Type B pancreatic cell (in vitro differentiated cells): ENCODE measurements around the gene PARD3B. TPM values are rescaled to one million over a fixed set of nuclear protein-coding genes. Genes with fewer than 3 reads are reported as not detected.

Source experiments
- DNase-seq: peaks from one replicate; pipeline ENCODE4 v3.0.0; 2021; ENCODE audit warnings: mixed read lengths; ENCODE audit not compliant: unreplicated experiment; ENCODE audit errors: extremely low spot score
- H3K27ac Mint-ChIP-seq: 2 replicates; pipeline ENCODE4 v1.8.0; 2021; ENCODE audit warnings: mild to moderate bottlenecking, mixed read lengths
- H3K27me3 Mint-ChIP-seq: 2 replicates; pipeline ENCODE4 v1.8.0; 2021; ENCODE audit warnings: mixed read lengths
- H3K36me3 Mint-ChIP-seq: 2 replicates; pipeline ENCODE4 v1.8.0; 2021; ENCODE audit warnings: mixed read lengths
- H3K4me1 Mint-ChIP-seq: one replicate; pipeline ENCODE4 v1.8.0; 2021; ENCODE audit warnings: mixed read lengths; ENCODE audit not compliant: unreplicated experiment
- H3K4me3 Mint-ChIP-seq: 2 replicates; pipeline ENCODE4 v1.8.0; 2021; ENCODE audit warnings: mild to moderate bottlenecking, mixed read lengths
- H3K9me3 Mint-ChIP-seq: 2 replicates; pipeline ENCODE4 v1.8.0; 2021; ENCODE audit warnings: mixed read lengths
- CTCF ChIP-seq: fragments of 200-600 bp; sonication (generic); conservative IDR thresholded peaks from 2 replicates; pipeline ENCODE4 v1.5.0; 2021; ENCODE audit warnings: antibody characterized with exemption, mild to moderate bottlenecking
- total RNA-seq: library from RNA; stranded (reverse); gene quantifications from 2 replicates; pipeline ENCODE4 v1.2.1, GENCODE V29; 2021; ENCODE audit warnings: low replicate concordance

Gene PARD3B
- total RNA-seq, 1 donor from 2014 or later, result 15.9 TPM

GRCh38 chr2:204753841-204754240 is 208.6 kb downstream of the PARD3B start:
- H3K27me3 Mint-ChIP-seq, result no peaks in the 10 kb centered on the region
- no peak for DNase-seq
- no peak for TF ChIP-seq CTCF
- H3K4me3 Mint-ChIP-seq, result no peak overlapping the region
- no peak overlapping the region for H3K27ac Mint-ChIP-seq
- H3K9me3 Mint-ChIP-seq, result no peaks in the 10 kb centered on the region
- H3K4me1 Mint-ChIP-seq, result no peaks in the 10 kb centered on the region
- no peaks in the 10 kb centered on the region for H3K36me3 Mint-ChIP-seq

- H3K27ac Mint-ChIP-seq, result no peak overlapping the region
Observed at GRCh38 chr2:204754898-204755297, 209.6 kb downstream of the PARD3B start.

GRCh38 chr2:204763974-204764703 is 218.9 kb downstream of the PARD3B start:
- H3K4me3 Mint-ChIP-seq, result no peak overlapping the region
- peaks cover 3% of the 10 kb centered on the region for H3K36me3 Mint-ChIP-seq
- peaks cover 5% of the 10 kb centered on the region for H3K9me3 Mint-ChIP-seq
- no peak for DNase-seq
- no peak for TF ChIP-seq CTCF
- no peak overlapping the region for H3K27ac Mint-ChIP-seq
- no peaks in the 10 kb centered on the region for H3K27me3 Mint-ChIP-seq
- no peaks in the 10 kb centered on the region for H3K4me1 Mint-ChIP-seq

More at GRCh38 chr2:204754898-204755297, 209.6 kb downstream of the PARD3B start:
- Mint-ChIP-seq H3K4me1 (no peaks in the 10 kb centered on the region), H3K4me3 (no peak overlapping the region), H3K27me3 (no peaks in the 10 kb centered on the region), H3K36me3 (no peaks in the 10 kb centered on the region), H3K9me3 (no peaks in the 10 kb centered on the region)
- no peak for DNase-seq
- no peak for TF ChIP-seq CTCF

GRCh38 chr2:204770735-204771134 is 225.5 kb downstream of the PARD3B start:
- Mint-ChIP-seq H3K27me3 (no peaks in the 10 kb centered on the region), H3K9me3 (no peaks in the 10 kb centered on the region), H3K4me3 (no peak overlapping the region), H3K4me1 (peaks cover 8% of the 10 kb centered on the region), H3K27ac (no peak overlapping the region), H3K36me3 (no peaks in the 10 kb centered on the region)
- no peak for TF ChIP-seq CTCF
- DNase-seq, result no peak

GRCh38 chr2:204771721-204772120 is 226.4 kb downstream of the PARD3B start:
- no peaks in the 10 kb centered on the region for H3K27me3 Mint-ChIP-seq
- no peak overlapping the region for H3K4me3 Mint-ChIP-seq
- DNase-seq, result no peak
- no peaks in the 10 kb centered on the region for H3K9me3 Mint-ChIP-seq
- no peak overlapping the region for H3K27ac Mint-ChIP-seq
- no peaks in the 10 kb centered on the region for H3K36me3 Mint-ChIP-seq
- TF ChIP-seq CTCF, result no peak
- H3K4me1 Mint-ChIP-seq, result peaks cover 16% of the 10 kb centered on the region
